Regular cardiac myocyte (primary cell): ENCODE results near the gene CARTPT. TPM values are rescaled to one million over a fixed set of nuclear protein-coding genes. Genes with fewer than 3 reads are reported as not detected.

Experiments
- total RNA-seq: library from RNA; depleted of rRNA; stranded (reverse); fragments of >200 nt; gene quantifications from 2 replicates; pipeline ENCODE4 v1.2.3, GENCODE V29; 2014

The CARTPT gene
- not detected in 2 replicates for total RNA-seq

DNA sequence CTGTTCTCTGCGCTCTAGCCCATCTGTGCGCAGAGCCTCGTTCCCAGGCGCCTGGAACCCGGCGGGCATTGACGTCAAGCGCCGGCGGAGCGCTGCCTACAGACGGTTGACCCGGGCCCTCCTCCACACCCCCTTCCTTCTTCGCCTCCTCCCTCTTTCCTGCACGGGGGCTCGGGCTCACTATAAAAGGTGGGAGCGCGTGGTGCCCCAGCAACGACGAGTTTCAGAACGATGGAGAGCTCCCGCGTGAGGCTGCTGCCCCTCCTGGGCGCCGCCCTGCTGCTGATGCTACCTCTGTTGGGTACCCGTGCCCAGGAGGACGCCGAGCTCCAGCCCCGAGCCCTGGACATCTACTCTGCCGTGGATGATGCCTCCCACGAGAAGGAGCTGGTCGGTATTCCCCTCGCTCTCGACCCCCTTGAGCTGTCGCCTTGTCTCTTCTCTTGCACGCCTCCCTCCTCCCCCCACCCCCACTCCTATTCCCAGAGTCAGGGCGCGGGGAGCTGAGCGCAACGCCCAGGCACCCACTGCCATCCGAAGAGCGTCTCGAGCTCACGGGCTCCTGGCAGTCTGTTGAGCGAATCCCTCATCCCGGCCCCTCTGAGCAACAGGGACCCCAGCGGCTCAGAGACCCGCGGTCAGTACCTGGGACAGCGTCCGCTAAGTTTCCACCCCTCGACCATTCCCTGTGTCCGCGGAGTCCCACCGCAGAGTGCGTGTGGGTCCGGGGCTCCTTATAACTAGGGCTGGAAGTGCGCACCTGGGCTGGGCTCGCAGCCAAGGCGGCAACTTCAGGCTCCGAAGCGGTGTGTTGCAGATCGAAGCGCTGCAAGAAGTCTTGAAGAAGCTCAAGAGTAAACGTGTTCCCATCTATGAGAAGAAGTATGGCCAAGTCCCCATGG is at the start of gene CARTPT:
Gene CARTPT, plus strand, starts transcription at position 213 of the 902 bp plus-strand sequence. Its CDS starts 19 bp downstream, at position 232.

Other genes with a start within 250 kb of the CARTPT start
- 12.3 and 17.2 TPM in 2 replicates for gene MCCC2, start 131.9 kb upstream of the CARTPT start, total RNA-seq